ENCODE measurements around the gene PGAP2.
"Not testable (repeated sequence)": the region's sequence is repeated elsewhere in the genome, so short reads cannot be mapped to it uniquely, and the experiment has no call there.

PGAP2 gene

DNA sequence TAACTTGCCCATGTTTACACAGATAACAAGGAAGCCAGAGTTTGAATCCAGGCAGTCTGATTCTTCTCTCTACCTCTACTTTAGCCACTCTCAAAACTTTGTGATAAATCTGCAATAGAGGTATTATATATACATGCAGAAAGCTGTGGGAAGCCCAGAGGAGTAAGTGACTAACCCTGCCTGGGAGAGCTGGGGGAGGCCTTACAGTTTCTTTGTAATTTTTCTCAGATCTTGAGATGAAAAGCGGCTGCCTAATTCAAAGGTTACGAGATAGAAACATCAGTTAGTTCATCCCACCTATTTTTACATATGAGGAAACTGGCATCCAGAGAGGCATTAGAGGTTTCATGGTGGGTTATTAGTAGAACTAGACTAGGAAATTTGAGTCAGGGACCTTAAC, 52.0 kb downstream of the PGAP2 start:
- no peak overlapping the region for H3K27ac ChIP-seq (ENCODE audit: low read depth, low read length)
- WGBS: no CpG with 5 or more reads among the region's 2 CpGs

DNA sequence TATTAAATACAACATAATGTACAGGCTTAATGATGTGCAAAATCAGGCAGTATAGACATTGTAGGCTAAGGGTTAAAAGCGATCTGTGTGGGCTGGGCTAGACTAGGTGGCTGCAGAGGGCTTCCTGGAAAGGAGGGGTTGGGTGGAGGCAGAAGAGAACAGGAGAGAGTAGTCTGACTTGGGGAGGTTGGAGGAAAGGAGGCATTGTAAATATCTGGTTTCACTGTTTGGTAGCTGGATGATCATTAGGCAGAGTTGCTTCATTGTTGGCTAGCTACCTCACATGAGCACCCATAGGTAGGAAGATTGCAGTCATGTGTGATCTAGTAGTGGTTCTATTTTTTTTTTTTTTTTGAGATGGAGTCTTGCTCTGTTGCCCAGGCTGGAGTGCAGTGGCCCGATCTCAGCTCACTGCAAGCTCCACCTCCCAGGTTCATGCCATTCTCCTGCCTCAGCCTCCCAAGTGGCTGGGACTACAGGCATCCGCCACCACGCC, 52.6 kb downstream of the PGAP2 start:
- Histone ChIP-seq H3K27me3 (ENCODE audit: insufficient read depth, low read length) (peaks cover 20% of the 10 kb centered on the region), H3K4me1 (ENCODE audit: insufficient read depth, low read length) (peaks cover 31% of the 10 kb centered on the region)
- H3K4me3 ChIP-seq (ENCODE audit: low read length); H3K27ac ChIP-seq (ENCODE audit: low read depth, low read length); H3K9ac ChIP-seq (ENCODE audit: low read depth, low read length); H3K9me3 ChIP-seq (ENCODE audit: insufficient read depth, low read depth, low read length); H3K36me3 ChIP-seq (ENCODE audit: insufficient read depth, low read length): not testable (repeated sequence)
- 91% methylated on average over 4 of the region's 4 CpGs for WGBS

More for the DNA sequence above, 52.0 kb downstream of the PGAP2 start:
- Histone ChIP-seq H3K9me3 (ENCODE audit: insufficient read depth, low read depth, low read length) (no peaks in the 10 kb centered on the region), H3K36me3 (ENCODE audit: insufficient read depth, low read length) (no peaks in the 10 kb centered on the region), H3K4me1 (ENCODE audit: insufficient read depth, low read length) (peaks cover 31% of the 10 kb centered on the region), H3K27me3 (ENCODE audit: insufficient read depth, low read length) (peaks cover 23% of the 10 kb centered on the region), H3K9ac (ENCODE audit: low read depth, low read length) (no peak overlapping the region), H3K4me3 (ENCODE audit: low read length) (no peak overlapping the region)

DNA sequence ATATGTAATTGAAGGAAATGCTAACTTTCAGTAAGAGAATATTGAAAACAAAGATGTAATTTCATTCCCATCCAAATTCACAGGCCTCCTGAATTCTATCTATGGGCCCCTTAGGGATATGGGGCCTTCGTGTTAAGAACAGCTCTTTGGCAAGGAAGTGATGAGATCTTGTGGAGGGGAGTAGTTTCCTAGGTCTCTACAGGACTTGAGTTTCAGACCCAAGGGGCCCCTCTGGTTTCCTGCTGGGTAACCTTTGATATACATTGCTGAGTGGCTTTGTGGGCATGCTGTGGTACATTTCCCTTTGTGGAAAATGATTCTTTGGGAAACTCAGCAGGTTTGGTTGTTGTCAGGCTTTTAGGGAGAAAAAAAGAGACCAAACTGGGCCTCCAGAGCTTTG, 53.3 kb downstream of the PGAP2 start:
- Histone ChIP-seq H3K4me3 (ENCODE audit: low read length) (no peak overlapping the region), H3K4me1 (ENCODE audit: insufficient read depth, low read length) (peaks cover 27% of the 10 kb centered on the region), H3K9me3 (ENCODE audit: insufficient read depth, low read depth, low read length) (no peaks in the 10 kb centered on the region), H3K27ac (ENCODE audit: low read depth, low read length) (no peak overlapping the region), H3K36me3 (ENCODE audit: insufficient read depth, low read length) (no peaks in the 10 kb centered on the region), H3K27me3 (ENCODE audit: insufficient read depth, low read length) (peaks cover 12% of the 10 kb centered on the region), H3K9ac (ENCODE audit: low read depth, low read length) (no peak overlapping the region)
- WGBS: 8% methylated on average over 1 of the region's 1 CpG

DNA sequence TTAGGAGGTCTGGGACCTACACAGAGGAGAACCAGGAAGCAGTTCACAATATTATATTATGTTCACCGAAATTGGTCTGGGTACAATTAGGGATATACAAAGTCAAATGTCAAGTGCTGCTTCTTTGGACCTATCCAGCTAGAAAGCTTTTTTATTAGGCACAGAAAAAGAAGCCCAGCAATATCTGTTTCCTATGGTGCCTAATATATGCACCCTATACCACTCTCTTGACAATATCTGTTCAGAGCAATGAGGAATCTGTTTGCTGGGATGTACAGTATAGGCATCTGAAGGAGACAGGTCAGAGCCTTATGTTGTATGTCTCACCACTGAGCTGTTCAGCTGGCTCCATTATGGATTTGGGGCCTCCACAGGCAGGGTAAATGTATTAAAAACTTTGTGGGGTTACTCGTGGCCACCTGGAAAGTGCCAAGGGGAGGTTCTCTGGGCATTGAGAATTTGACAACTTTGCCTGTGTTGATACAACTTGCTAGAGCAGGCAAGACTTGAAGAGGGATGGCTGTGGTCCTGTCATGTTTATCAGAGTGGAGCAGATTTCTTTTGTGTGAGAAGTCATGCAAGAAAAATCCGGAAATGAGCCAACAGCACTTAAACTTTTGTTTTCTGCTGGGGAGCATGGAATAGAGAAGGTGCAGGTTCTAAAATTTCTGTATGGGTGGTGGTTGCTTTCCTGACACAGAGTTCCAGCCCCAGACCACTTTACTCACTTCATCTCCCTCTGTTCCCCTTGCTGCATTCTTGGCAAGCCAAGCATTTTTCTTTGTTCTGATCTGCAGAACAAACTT, 57.2 kb downstream of the PGAP2 start:
- WGBS: 85% methylated on average over 3 of the region's 3 CpGs
- H3K27me3 ChIP-seq (ENCODE audit: insufficient read depth, low read length): no peaks in the 10 kb centered on the region
- H3K27ac ChIP-seq (ENCODE audit: low read depth, low read length): no peak overlapping the region
- no peak overlapping the region for H3K9ac ChIP-seq (ENCODE audit: low read depth, low read length)
- no peaks in the 10 kb centered on the region for H3K36me3 ChIP-seq (ENCODE audit: insufficient read depth, low read length)
- no peak overlapping the region for H3K4me3 ChIP-seq (ENCODE audit: low read length)
- no peaks in the 10 kb centered on the region for H3K9me3 ChIP-seq (ENCODE audit: insufficient read depth, low read depth, low read length)
- peaks cover 10% of the 10 kb centered on the region for H3K4me1 ChIP-seq (ENCODE audit: insufficient read depth, low read length)

DNA sequence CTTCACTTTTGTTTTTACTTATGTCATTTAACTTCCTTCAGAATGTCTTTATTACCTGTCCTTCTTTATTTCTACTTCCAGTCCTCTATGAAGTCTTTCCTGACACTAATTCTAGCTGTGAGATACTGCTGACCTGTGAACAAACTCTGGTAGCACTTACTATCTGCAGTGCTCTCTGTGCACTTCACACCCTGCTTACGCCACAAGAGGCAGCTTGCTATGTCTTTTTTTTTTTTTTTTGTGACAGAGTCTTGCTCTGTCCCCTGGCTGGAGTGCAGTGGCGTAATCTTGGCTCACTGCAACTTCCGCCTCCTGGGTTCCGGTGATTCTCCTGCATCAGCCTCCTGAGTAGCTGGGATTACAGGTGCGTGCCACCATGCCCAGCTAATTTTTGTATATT, 57.8 kb downstream of the PGAP2 start:
- Histone ChIP-seq H3K9ac (ENCODE audit: low read depth, low read length) (no peak overlapping the region), H3K27me3 (ENCODE audit: insufficient read depth, low read length) (no peaks in the 10 kb centered on the region), H3K27ac (ENCODE audit: low read depth, low read length) (no peak overlapping the region), H3K4me1 (ENCODE audit: insufficient read depth, low read length) (peaks cover 9% of the 10 kb centered on the region), H3K36me3 (ENCODE audit: insufficient read depth, low read length) (no peaks in the 10 kb centered on the region), H3K9me3 (ENCODE audit: insufficient read depth, low read depth, low read length) (no peaks in the 10 kb centered on the region), H3K4me3 (ENCODE audit: low read length) (no peak overlapping the region)
- 87% methylated on average over 5 of the region's 5 CpGs for WGBS

DNA sequence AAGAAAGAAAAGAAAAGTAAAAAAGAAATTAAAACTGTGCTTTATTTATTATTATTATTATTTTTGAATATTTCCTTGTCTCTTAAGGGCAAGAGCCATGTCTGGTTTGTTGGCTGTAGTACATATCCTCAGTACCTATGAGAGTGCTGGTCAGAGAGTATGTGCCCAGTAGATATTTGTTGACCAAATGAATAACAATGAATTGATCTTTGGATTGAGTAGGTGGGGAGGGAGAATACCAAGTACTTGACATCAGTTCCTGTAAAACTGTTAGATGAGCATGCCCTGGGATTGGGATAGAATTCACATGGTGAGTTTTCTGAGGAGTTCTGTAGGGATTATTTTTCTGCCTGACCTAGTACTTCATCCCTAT, 58.5 kb downstream of the PGAP2 start:
- no peak overlapping the region for H3K9ac ChIP-seq (ENCODE audit: low read depth, low read length)
- H3K27me3 ChIP-seq (ENCODE audit: insufficient read depth, low read length): no peaks in the 10 kb centered on the region
- no peaks in the 10 kb centered on the region for H3K36me3 ChIP-seq (ENCODE audit: insufficient read depth, low read length)
- H3K4me1 ChIP-seq (ENCODE audit: insufficient read depth, low read length): peaks cover 5% of the 10 kb centered on the region
- no peaks in the 10 kb centered on the region for H3K9me3 ChIP-seq (ENCODE audit: insufficient read depth, low read depth, low read length)
- no peak overlapping the region for H3K27ac ChIP-seq (ENCODE audit: low read depth, low read length)
- no peak overlapping the region for H3K4me3 ChIP-seq (ENCODE audit: low read length)

DNA sequence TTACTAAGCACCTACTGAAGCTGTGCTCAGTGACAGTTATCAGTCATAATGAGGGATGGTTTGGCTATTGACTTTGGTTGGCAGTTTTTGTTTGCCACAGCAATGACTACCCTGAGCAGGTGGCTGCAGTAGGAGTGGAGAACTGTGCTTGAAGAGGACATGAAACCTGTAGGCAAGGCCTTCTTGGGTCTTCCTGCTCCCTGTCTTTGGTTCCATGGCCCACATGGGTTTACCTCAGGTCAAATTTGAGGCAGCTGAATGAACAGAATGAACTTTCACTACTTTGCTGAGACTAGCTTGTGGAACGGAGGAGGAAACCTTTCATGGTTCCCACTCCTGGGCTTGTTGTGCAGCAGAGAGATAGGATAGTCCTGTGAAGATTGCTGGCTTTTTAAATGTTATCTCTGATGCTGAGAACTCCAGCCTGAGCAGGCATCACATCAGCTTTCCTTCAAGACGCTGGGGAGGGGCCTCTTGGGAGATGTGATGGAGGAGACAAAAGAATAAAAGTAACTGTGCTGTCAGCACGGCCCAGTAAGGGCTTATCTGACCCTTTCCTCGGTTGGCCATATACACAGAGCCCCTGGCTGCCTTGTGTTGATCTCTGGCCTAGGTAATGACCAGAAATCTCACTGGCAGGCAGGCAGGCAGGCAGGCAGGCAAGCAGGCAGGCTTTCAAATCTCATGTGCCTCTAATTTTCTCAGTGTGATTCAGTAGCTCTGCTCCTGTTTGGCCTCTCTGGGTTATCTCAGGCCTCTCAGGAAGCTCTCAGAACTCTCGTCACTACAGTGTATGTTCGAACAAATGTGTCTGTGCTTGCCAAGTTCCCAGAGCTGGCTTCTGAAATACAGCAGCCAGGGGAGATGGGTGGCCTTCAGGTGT, 59.1 kb downstream of the PGAP2 start:
- WGBS: 86% methylated on average over 6 of the region's 6 CpGs
- no peak overlapping the region for H3K27ac ChIP-seq (ENCODE audit: low read depth, low read length)
- no peak overlapping the region for H3K4me3 ChIP-seq (ENCODE audit: low read length)
- no peaks in the 10 kb centered on the region for H3K9me3 ChIP-seq (ENCODE audit: insufficient read depth, low read depth, low read length)
- H3K9ac ChIP-seq (ENCODE audit: low read depth, low read length): no peak overlapping the region
- H3K27me3 ChIP-seq (ENCODE audit: insufficient read depth, low read length): no peaks in the 10 kb centered on the region
- H3K4me1 ChIP-seq (ENCODE audit: insufficient read depth, low read length): no peaks in the 10 kb centered on the region; the same call in 1 of the 2 replicates
- no peaks in the 10 kb centered on the region for H3K36me3 ChIP-seq (ENCODE audit: insufficient read depth, low read length)

DNA sequence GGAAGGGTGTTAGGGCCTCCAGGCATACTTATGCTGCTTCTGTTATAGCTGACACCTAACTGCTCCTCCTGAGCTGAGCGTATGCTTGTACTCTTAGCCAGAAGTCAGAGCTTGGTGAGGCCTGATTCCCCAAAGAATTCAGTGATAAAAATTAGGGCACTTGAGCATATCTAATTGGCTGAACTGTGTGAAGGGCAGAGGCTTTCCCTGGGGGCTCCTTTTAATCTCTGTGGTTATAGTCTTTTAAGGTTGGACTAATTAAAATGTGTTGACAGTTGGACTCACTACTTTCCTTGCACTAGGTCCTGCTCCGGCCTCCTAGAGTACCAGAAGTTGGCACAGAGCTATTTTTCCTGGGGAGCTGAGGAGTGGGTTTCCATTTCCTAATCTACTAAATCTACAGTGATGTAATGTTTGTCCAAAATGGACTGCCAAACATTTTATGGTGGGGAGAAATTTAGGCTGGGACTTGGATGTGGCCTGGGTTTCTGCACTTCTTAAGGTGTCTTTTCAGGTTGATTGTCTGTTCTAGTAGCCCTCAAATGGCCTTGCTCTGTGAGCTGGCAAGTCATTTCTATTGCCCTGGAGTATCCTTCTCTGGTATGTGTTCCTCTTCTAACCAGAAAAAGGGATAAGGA, 65.5 kb downstream of the PGAP2 start:
- Histone ChIP-seq H3K36me3 (ENCODE audit: insufficient read depth, low read length) (no peaks in the 10 kb centered on the region), H3K4me1 (ENCODE audit: insufficient read depth, low read length) (peaks cover 18% of the 10 kb centered on the region), H3K27ac (ENCODE audit: low read depth, low read length) (no peak overlapping the region), H3K9ac (ENCODE audit: low read depth, low read length) (no peak overlapping the region), H3K27me3 (ENCODE audit: insufficient read depth, low read length) (no peaks in the 10 kb centered on the region), H3K4me3 (ENCODE audit: low read length) (no peak overlapping the region), H3K9me3 (ENCODE audit: insufficient read depth, low read depth, low read length) (no peaks in the 10 kb centered on the region)
- 96% methylated on average over 2 of the region's 2 CpGs for WGBS

Measured in HUES64 (cell line).